GM18951 (cell line): ENCODE data around the gene RGS1.

Experiments
- POLR2A ChIP-seq: IDR thresholded peaks from 4 replicates; pipeline ENCODE4 v1.6.1; 2011; ENCODE audit warnings: mild to moderate bottlenecking; ENCODE audit not compliant: insufficient read length, insufficient read depth; ENCODE audit errors: extremely low read depth
- in situ Hi-C: fragments of 300-500 bp; cut with MboI; formaldehyde crosslinking; loops from one replicate; pipeline ENCODE4 v1.12.0; 2022; ENCODE audit warnings: low sequenced_read_pairs, mixed read lengths, inconsistent platforms; ENCODE audit not compliant: unreplicated experiment

Gene RGS1

DNA sequence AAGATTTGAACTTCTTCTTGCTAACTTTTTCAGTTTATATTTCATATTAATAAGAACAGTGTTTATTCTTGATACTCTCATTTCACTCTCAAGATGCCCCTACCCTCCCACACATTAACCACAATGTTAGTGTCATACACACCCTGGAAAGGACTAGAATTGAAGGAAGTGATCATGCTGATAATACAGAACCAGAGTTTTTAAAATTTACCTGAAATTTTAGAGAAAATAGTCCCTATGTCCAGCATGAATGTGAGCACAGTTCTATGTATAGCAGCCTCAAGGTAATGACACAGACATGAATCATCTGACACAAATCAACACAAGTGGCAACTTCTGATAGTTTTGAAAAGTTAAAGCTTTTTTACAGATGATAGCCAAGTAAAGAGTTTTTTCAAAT is 26.0 kb downstream of the RGS1 start:
- TF ChIP-seq POLR2A: no peak
- in situ Hi-C loops: no loop called here

DNA sequence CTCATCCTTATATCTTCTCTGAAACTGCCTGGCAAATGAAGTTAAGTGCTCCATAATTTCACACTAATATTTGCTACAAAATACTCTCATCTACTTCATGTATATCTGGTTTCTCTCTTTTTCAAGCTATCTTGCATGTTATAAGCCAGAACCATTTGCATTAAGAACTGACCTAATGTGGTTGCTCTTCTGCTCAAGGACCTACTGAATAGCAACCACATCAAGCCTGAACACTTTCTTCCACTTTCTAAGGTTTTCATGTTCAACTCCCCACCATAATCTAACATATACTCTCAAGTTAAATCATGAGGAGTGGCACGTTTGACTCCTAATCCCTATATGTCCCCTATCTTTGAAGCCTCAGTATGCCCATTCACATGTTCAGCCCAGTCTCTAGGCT is 27.2 kb downstream of the RGS1 start:
- TF ChIP-seq POLR2A: no peak
- in situ Hi-C loops: no loop called here

DNA sequence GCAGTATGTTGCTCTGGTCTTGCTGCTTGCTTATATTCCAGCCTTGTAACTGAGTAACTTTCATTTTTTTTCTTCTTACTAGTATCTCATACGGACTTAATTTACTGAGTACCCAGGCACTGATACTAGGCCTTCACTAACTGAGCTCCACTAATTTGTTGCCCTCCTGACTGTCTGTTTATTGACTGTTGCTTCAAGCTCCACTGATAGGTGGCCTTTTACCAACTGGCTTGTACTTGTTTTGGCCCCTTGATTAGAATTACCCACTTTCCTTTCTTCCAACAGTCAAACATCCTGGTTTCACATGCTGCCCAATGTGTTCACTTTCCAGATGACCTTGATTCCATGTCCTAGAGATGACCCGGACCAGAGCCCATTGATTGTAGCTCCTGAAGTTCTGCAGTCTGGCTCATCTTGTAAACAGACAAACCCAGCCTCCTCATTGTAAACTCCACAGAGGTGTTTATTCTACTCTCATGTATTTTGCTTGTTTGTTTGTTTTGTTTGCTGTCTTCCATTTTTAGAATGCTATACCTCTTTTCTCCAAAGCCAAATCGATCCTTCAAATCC is 27.7 kb downstream of the RGS1 start:
- TF ChIP-seq POLR2A: no peak
- in situ Hi-C loops: no loop called here

DNA sequence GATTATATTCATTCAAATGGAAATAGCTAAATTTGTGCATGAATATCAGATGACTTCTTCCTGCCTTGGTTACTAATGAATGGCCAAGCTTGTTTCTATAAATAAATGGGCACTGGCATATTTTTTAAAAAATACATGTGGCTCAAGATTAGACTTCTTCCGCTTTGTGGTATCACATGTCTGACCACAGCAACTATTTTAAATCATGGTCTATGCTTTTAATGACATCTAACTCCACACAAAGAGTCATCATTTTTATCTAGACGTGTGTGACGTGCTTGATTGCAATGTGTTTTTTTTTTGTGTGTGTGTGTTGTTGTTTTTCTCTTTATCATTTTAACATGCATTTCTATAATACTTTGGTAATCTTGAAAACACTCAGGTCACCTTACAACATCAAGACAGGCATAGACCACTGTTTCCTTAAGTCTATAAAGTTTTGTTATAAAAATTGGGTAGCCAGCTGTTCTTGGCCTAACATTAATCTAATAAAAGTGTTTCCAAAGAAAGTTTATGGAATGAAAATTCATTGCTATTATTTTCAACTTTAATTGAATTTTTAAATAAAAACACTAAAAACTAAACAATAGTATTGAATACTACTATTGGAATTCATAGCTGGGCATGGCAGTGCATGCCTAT is 29.5 kb downstream of the RGS1 start:
- in situ Hi-C loops: no loop called here
- no peak for TF ChIP-seq POLR2A

DNA sequence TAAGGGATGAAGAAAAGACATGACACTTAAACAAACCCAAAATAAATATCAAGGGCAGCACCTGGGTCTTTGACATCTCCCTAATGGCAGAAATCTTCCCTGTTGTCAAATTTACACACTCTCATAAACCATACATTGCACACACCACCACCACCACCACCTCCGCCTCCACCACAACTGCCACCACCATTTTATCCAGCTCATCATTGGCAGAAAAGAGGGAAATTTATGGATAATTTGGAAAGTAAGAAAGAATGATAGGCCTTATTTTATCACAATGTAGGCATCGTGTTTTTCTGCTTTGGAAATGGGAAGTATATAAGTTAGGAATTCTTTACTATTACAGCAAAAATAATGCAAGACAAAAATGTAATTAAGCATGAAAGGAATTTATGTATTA is 33.1 kb downstream of the RGS1 start:
- in situ Hi-C loops: no loop called here
- TF ChIP-seq POLR2A: no peak

DNA sequence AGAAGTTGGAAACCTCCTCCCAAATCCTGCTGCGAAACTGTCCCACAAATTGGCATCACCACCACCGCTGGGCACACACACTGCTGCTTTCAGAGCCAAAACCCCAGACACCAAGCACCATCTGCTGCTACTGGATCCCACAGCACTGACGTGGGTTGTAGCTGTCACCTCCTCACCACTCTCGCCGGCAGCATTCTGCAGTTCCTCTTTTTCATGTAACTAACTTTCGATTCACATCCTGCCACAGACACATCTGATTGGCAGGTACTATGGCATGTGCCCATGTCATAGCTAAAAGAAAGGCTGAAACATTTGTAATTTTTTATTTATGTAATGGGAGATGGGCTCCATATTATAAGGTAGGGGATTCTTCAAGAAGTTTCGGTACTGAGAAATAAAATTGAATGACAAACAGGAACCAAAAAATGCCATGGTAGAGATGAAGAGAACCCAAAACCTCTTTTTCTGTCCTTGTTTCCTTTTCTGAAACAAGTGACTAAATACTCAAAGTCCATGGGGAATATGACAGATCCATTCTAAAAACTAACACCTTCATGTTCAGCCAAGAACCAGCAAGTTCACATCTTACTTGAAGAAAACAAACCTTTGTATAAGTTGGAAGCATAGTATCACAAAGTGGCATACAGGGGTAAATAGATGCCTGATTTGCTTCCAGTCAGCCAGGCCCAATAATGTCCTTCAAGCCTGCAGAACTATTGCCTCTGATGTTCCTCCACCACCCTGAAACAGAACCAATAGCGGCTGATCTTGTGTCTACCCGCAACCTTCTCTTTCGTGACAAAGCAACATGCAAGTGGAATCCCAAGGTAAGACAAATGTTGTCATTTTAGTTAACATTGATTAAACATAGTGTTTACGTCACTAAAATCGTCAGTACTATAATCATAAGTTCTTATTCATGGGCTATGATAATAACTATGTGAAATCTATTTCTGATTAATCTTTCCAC is 33.8 kb downstream of the RGS1 start:
- peak; percentile 43 for TF ChIP-seq POLR2A
- in situ Hi-C loops: no loop called here

DNA sequence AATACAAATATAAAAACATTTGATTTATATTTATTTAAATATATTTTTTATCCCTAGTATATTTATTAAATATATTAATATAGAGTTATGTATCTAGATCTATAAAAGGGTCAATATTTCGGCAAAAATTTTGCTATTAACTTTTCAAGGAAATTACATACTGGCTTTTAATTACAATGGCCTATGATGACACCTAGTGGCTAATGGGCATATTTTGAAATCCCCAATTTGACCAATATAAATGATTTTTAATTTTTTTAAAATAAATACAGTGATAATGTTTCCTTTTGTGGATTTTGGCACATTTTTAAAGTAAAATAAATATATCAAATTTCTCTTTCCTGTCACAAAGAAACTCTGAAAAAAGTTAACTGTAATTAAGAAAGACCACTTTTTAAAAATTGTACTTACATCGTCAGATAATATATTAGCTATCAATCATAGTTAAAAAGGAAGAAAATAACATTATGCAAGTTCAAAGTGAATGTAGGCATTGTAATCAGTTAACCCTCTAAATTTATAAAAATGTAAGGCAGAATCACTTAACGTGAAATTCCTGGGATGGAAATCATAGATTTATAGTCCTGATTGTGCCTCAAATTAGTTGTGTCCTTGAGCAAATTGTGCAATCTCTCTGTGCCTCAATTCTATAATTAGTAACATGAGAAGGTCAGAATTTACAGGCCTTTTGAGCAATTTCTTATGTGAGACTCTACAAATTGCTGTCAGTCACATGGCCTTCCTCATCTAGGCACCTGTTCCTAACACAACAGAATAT is 34.7 kb downstream of the RGS1 start:
- in situ Hi-C loops: no loop called here
- no peak for TF ChIP-seq POLR2A

DNA sequence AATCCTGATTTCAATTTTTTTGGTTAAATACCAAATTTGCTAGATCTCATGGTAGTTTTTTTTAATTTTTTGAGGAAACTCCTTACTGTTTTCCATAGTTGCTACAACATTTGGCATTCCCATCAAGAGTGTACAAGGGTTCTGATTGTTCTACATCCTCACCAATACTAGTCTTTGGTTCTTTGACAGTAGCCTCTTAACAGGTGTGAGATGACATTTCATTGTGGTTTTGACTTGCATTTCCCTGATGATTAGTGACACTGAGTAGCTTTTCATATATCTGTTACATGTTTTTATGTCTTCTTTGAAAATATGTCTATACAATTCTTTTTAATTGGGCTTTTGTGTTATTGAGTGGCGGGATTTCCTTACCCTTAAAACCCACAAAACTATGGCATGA is 39.5 kb downstream of the RGS1 start:
- in situ Hi-C loops: no loop called here
- no peak for TF ChIP-seq POLR2A

DNA sequence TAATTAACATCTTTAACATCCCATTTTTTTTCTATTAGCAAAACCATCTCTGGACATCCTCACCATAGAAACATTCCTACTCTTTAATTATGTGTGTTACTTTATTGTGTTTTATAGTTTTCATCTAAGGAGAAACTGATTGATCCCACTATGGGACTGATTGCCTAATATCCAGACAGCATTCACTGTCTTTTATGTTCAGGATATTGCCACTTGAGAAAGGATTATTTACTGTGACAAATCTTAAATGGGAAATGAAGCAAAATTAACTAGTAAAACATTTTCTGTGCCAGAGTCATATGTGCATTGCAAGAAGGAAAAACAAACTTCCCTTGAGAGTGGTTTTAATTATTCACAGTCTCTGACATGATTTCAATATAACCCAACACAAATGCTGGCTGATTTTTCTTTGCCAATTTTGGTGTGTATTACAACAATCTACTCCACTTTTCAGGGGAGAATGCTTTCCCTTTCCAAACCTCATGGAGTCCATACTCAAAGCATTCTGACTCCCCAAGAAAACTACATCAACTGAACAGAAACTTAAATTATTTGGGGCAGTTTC is 44.6 kb downstream of the RGS1 start:
- in situ Hi-C loops: no loop called here
- no peak for TF ChIP-seq POLR2A

DNA sequence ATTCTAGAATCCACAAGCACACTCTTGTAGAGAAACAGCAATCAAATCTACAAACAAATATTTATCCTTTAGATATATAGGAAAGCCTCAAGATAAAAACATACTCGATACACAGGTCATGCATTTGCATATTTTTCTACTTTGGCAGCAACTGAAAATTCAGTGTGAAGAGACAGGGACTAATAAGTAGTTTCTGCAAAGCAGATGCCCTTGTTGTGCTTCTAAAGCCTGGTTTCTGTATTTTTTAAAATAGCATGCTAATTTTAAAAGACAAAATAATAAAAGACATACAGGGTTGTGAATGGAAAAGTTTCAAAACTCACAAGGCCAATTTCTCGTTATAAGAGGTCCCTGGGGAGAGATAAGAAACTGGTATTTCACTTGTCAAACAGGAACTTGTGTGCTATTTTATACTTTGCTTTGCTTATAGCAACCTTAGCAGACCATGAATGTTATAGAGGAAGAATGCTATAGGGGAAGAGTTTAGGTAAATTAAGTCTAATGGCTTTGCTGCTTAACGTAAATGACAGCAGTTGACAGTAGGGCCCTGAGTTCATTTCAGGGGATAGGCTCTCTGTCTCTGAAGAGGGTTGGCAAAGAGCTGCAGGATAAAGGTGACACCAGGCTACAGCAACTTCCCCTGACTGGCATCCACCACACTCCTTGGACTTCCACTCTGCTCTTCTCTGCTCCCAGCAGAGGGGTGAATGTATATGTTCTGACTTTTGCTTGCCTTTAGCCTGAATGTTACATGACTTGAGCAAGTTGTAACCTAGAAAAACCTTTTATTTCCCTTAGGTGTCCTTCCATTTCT is 51.0 kb downstream of the RGS1 start:
- no peak for TF ChIP-seq POLR2A
- in situ Hi-C loops: no loop called here

DNA sequence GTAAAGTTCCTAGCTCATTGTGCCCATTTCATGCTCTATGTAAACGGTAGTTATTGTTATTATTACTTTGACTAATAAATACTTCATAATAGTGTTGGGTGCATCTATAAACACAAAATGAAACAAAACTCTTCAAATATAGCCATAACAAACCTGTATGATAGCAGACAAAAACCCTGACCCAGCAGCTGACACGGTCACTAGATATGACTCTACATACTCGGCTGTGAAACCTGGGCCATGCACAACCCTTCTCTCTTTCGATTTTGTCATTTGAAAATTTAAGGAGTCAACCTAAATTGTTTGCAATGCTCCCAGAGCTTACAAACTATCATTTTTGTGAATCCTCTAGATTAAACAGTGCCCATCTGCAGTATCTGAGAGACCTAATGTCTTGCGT is 52.3 kb downstream of the RGS1 start:
- in situ Hi-C loops: no loop called here
- TF ChIP-seq POLR2A: no peak
